ENCODE results near the gene SHISA5.

SHISA5 gene

GRCh38 chr3:48459773-48460516, 44.0 kb downstream of the SHISA5 start:
- no peak for DNase-seq (ENCODE audit: low spot score)

- DNase-seq (ENCODE audit: low spot score) = no peak
Observed at GRCh38 chr3:48459331-48459730, 44.6 kb downstream of the SHISA5 start.

- DNase-seq (ENCODE audit: low spot score) = no peak
Observed at GRCh38 chr3:48456456-48456855, 47.5 kb downstream of the SHISA5 start.

GRCh38 chr3:48451270-48451669, 52.7 kb downstream of the SHISA5 start:
- DNase-seq (ENCODE audit: low spot score) = no peak

GRCh38 chr3:48446425-48447193, 57.4 kb downstream of the SHISA5 start, which contains the start of gene ATRIP:
ATRIP (plus strand) TSS chr3:48446737; CDS start chr3:48446846, 109 bp downstream.
- DNase-seq (ENCODE audit: low spot score) = peak; percentile 89

GRCh38 chr3:48446043-48446424, 57.9 kb downstream of the SHISA5 start:
- DNase-seq (ENCODE audit: low spot score) = no peak

GRCh38 chr3:48445277-48445882, 58.6 kb downstream of the SHISA5 start:
- DNase-seq (ENCODE audit: low spot score) = no peak

GRCh38 chr3:48441940-48442339, 62.0 kb downstream of the SHISA5 start:
- DNase-seq (ENCODE audit: low spot score) = no peak

GRCh38 chr3:48440590-48440958, 63.4 kb downstream of the SHISA5 start:
- DNase-seq (ENCODE audit: low spot score) = no peak

GRCh38 chr3:48439820-48440589, 64.0 kb downstream of the SHISA5 start, which contains the start of the genes CCDC51 and TMA7:
CCDC51 (minus strand) TSS chr3:48440119; CDS start chr3:48435128, 4,991 bp downstream.
TMA7 (plus strand) TSS chr3:48440257; CDS start chr3:48440297, 40 bp downstream.
- DNase-seq (ENCODE audit: low spot score) = peak; percentile 98

GRCh38 chr3:48437812-48438211, 66.2 kb downstream of the SHISA5 start:
- no peak for DNase-seq (ENCODE audit: low spot score)

- DNase-seq (ENCODE audit: low spot score) = no peak
Observed at GRCh38 chr3:48436855-48437254, 67.1 kb downstream of the SHISA5 start.

GRCh38 chr3:48436477-48436787, 67.5 kb downstream of the SHISA5 start:
- no peak for DNase-seq (ENCODE audit: low spot score)

- DNase-seq (ENCODE audit: low spot score) = peak; percentile 83
Observed at GRCh38 chr3:48435774-48436476, 68.0 kb downstream of the SHISA5 start.

- no peak for DNase-seq (ENCODE audit: low spot score)
Observed at GRCh38 chr3:48435223-48435595, 68.8 kb downstream of the SHISA5 start.

- DNase-seq (ENCODE audit: low spot score) = no peak
Observed at GRCh38 chr3:48434591-48435222, 69.3 kb downstream of the SHISA5 start.

GRCh38 chr3:48433472-48434118, 70.4 kb downstream of the SHISA5 start:
- peak; percentile 50 for DNase-seq (ENCODE audit: low spot score)

- peak; percentile 33 for DNase-seq (ENCODE audit: low spot score)
Observed at GRCh38 chr3:48432411-48433371, 71.3 kb downstream of the SHISA5 start.

Measured in SW480 (cell line).